Adipocyte (in vitro differentiated cells): ENCODE results near the gene FMNL3.
A peak's percentile ranks its signal among the peaks of the same experiment; 100 is the strongest.
"Not testable (repeated sequence)": the region's sequence is repeated elsewhere in the genome, so short reads cannot be mapped to it uniquely, and the experiment has no call there.

Experiments
- DNase-seq: peaks from one replicate; pipeline ENCODE4 v3.0.0-alpha.2; 2015; ENCODE audit warnings: low read depth
- H3K27me3 ChIP-seq: replicated peaks from 2 replicates; pipeline ENCODE4 v1.7.0; 2013; ENCODE audit warnings: mild to moderate bottlenecking, low read length, moderate library complexity; ENCODE audit not compliant: control insufficient read depth, insufficient read depth
- H3K36me3 ChIP-seq: 2 replicates; pipeline ENCODE4 v1.7.0; 2013; ENCODE audit warnings: low read length, mild to moderate bottlenecking, moderate library complexity; ENCODE audit not compliant: control insufficient read depth, insufficient read depth, severe bottlenecking
- H3K4me1 ChIP-seq: 2 replicates; pipeline ENCODE4 v1.7.0; 2013; ENCODE audit warnings: mild to moderate bottlenecking, low read length, moderate library complexity; ENCODE audit not compliant: control insufficient read depth, insufficient read depth
- H3K4me3 ChIP-seq: 2 replicates; pipeline ENCODE4 v1.7.0; 2013; ENCODE audit warnings: mild to moderate bottlenecking, low read length, moderate library complexity
- H3K9ac ChIP-seq: 2 replicates; pipeline ENCODE4 v1.7.0; 2013; ENCODE audit warnings: mild to moderate bottlenecking, low read length, moderate library complexity
- H3K9me3 ChIP-seq: 2 replicates; pipeline ENCODE4 v1.7.0; 2013; ENCODE audit warnings: mild to moderate bottlenecking, low read length, moderate library complexity; ENCODE audit not compliant: control insufficient read depth

FMNL3 gene

GRCh38 chr12:49707128-49707811 is at the start of gene FMNL3:
FMNL3 (minus strand) TSS chr12:49707405; CDS start chr12:49707180, 225 bp downstream.
- Histone ChIP-seq H3K9ac (peak within 1 kb of the TSS; percentile 82), H3K4me3 (peak within 1 kb of the TSS; percentile 82), H3K4me1 (peaks cover 42% of the 10 kb centered on the region), H3K36me3 (no peaks in the 10 kb centered on the region), H3K27me3 (peaks cover 20% of the 10 kb centered on the region), H3K9me3 (no peaks in the 10 kb centered on the region)
- DNase-seq, result peak; percentile 99

- Histone ChIP-seq H3K36me3 (peaks cover 47% of the 10 kb centered on the region), H3K4me3 (no peak overlapping the region), H3K9ac (peak overlapping the region; percentile 25), H3K4me1 (peaks cover 38% of the 10 kb centered on the region), H3K9me3 (no peaks in the 10 kb centered on the region), H3K27me3 (no peaks in the 10 kb centered on the region)
- no peak for DNase-seq
Measured at GRCh38 chr12:49750996-49751393, 43.8 kb upstream of the FMNL3 start.

- peak; percentile 58 for DNase-seq
- Histone ChIP-seq H3K4me3 (no peak overlapping the region), H3K27me3 (no peaks in the 10 kb centered on the region), H3K9ac (peak overlapping the region; percentile 25), H3K9me3 (no peaks in the 10 kb centered on the region), H3K36me3 (peaks cover 40% of the 10 kb centered on the region), H3K4me1 (peaks cover 38% of the 10 kb centered on the region)
Measured at GRCh38 chr12:49750027-49750995, 43.1 kb upstream of the FMNL3 start.

- no peak overlapping the region for H3K4me3 ChIP-seq
Measured at GRCh38 chr12:49748800-49749199, 41.6 kb upstream of the FMNL3 start.

GRCh38 chr12:49748306-49748705 is 41.1 kb upstream of the FMNL3 start:
- Histone ChIP-seq H3K36me3 (peaks cover 22% of the 10 kb centered on the region), H3K9ac (no peak overlapping the region), H3K4me1 (peaks cover 43% of the 10 kb centered on the region), H3K27me3 (no peaks in the 10 kb centered on the region), H3K9me3 (no peaks in the 10 kb centered on the region), H3K4me3 (no peak overlapping the region)
- peak; percentile 27 for DNase-seq

More at GRCh38 chr12:49748800-49749199, 41.6 kb upstream of the FMNL3 start:
- Histone ChIP-seq H3K9me3 (no peaks in the 10 kb centered on the region), H3K9ac (no peak overlapping the region), H3K4me1 (peaks cover 43% of the 10 kb centered on the region), H3K36me3 (peaks cover 27% of the 10 kb centered on the region), H3K27me3 (no peaks in the 10 kb centered on the region)
- DNase-seq, result no peak

GRCh38 chr12:49744363-49744885 is 37.2 kb upstream of the FMNL3 start:
- Histone ChIP-seq H3K9me3 (no peaks in the 10 kb centered on the region), H3K9ac (no peak overlapping the region), H3K27me3 (no peaks in the 10 kb centered on the region), H3K4me1 (peaks cover 29% of the 10 kb centered on the region), H3K36me3 (peaks cover 6% of the 10 kb centered on the region), H3K4me3 (peak overlapping the region; percentile 45)
- DNase-seq, result no peak

GRCh38 chr12:49741882-49742620 is 34.8 kb upstream of the FMNL3 start:
- Histone ChIP-seq H3K27me3 (no peaks in the 10 kb centered on the region), H3K4me1 (peaks cover 27% of the 10 kb centered on the region), H3K4me3 (peak overlapping the region; percentile 88), H3K9ac (peak overlapping the region; percentile 94), H3K36me3 (no peaks in the 10 kb centered on the region), H3K9me3 (no peaks in the 10 kb centered on the region)
- peak; percentile 95 for DNase-seq

- Histone ChIP-seq H3K4me1 (peaks cover 24% of the 10 kb centered on the region), H3K27me3 (no peaks in the 10 kb centered on the region)
Measured at GRCh38 chr12:49740930-49741881, 34.0 kb upstream of the FMNL3 start, which contains the start of gene TMBIM6. TMBIM6 (plus strand) TSS chr12:49741557; CDS start chr12:49752494, 10,937 bp downstream.

GRCh38 chr12:49740277-49740676 is 33.1 kb upstream of the FMNL3 start:
- not testable (repeated sequence) for H3K9me3 ChIP-seq, DNase-seq, H3K36me3 ChIP-seq, H3K9ac ChIP-seq, H3K4me3 ChIP-seq, H3K27me3 ChIP-seq
- H3K4me1 ChIP-seq, result peaks cover 24% of the 10 kb centered on the region

More at GRCh38 chr12:49740930-49741881, 34.0 kb upstream of the FMNL3 start, which contains the start of gene TMBIM6:
- peak within 1 kb of the TSS; percentile 94 for H3K9ac ChIP-seq
- DNase-seq, result peak; percentile 100
- H3K4me3 ChIP-seq, result peak within 1 kb of the TSS; percentile 88
- no peaks in the 10 kb centered on the region for H3K36me3 ChIP-seq
- H3K9me3 ChIP-seq, result no peaks in the 10 kb centered on the region

GRCh38 chr12:49738721-49739120 is 31.5 kb upstream of the FMNL3 start:
- not testable (repeated sequence) for H3K4me3 ChIP-seq, H3K36me3 ChIP-seq, H3K4me1 ChIP-seq, H3K27me3 ChIP-seq, H3K9ac ChIP-seq, H3K9me3 ChIP-seq, DNase-seq
